ENCODE data around the gene TDRD9.

TDRD9 gene

GRCh38 chr14:104073764-104074163 lies 145.5 kb downstream of the TDRD9 start:
- DNase-seq (ENCODE audit: extremely low spot score): no peak
- TF ChIP-seq CTCF (IDR thresholded peaks at IDR 0.05; ENCODE audit: control extremely low read depth, extremely low read depth, low read depth, missing control alignments): no peak
- POLR2A ChIA-PET: no interaction called here
- CTCF ChIA-PET: no interaction called here

- ChIA-PET CTCF (interaction anchor here (1.1 to 3.3 kb wide), 4 partner anchors 53 to 565 kb away, joined by 3 to 24 read pairs (median 3); no protein-coding TSS in a partner anchor), POLR2A (no interaction called here)
- peak; percentile 17 for TF ChIP-seq CTCF (IDR thresholded peaks at IDR 0.05; ENCODE audit: control extremely low read depth, extremely low read depth, low read depth, missing control alignments)
- no peak for DNase-seq (ENCODE audit: extremely low spot score)
Measured at GRCh38 chr14:104075530-104076151, 147.4 kb downstream of the TDRD9 start.

GRCh38 chr14:104076743-104077142 lies 148.5 kb downstream of the TDRD9 start:
- DNase-seq (ENCODE audit: extremely low spot score): no peak
- TF ChIP-seq CTCF (IDR thresholded peaks at IDR 0.05; ENCODE audit: control extremely low read depth, extremely low read depth, low read depth, missing control alignments): no peak
- ChIA-PET POLR2A (no interaction called here), CTCF (interaction anchor here (1.0 to 3.3 kb wide), 12 partner anchors 11 to 564 kb away, joined by 3 to 26 read pairs (median 4); no protein-coding TSS in a partner anchor)

- ChIA-PET POLR2A (no interaction called here), CTCF (interaction anchor here (0.6 to 3.3 kb wide), 34 partner anchors 9 to 570 kb away, joined by 3 to 26 read pairs (median 4); no protein-coding TSS in a partner anchor)
- DNase-seq (ENCODE audit: extremely low spot score): peak; percentile 92
- peak; percentile 100 for TF ChIP-seq CTCF (IDR thresholded peaks at IDR 0.05; ENCODE audit: control extremely low read depth, extremely low read depth, low read depth, missing control alignments)
Measured at GRCh38 chr14:104078031-104078455, 149.8 kb downstream of the TDRD9 start.

- no peak for TF ChIP-seq CTCF (IDR thresholded peaks at IDR 0.05; ENCODE audit: control extremely low read depth, extremely low read depth, low read depth, missing control alignments)
- ChIA-PET CTCF (no interaction called here), POLR2A (no interaction called here)
- no peak for DNase-seq (ENCODE audit: extremely low spot score)
Measured at GRCh38 chr14:104080376-104081260, 152.4 kb downstream of the TDRD9 start.

GRCh38 chr14:104081261-104081835 lies 153.1 kb downstream of the TDRD9 start:
- CTCF ChIA-PET: no interaction called here
- no peak for TF ChIP-seq CTCF (IDR thresholded peaks at IDR 0.05; ENCODE audit: control extremely low read depth, extremely low read depth, low read depth, missing control alignments)

More at GRCh38 chr14:104081261-104081835, 153.1 kb downstream of the TDRD9 start:
- POLR2A ChIA-PET: no interaction called here
- no peak for DNase-seq (ENCODE audit: extremely low spot score)

Data from GM10248 (cell line).